GM18867 (cell line): ENCODE measurements around the gene ZNF506.
"Not testable (repeated sequence)": the region's sequence is repeated elsewhere in the genome, so short reads cannot be mapped to it uniquely, and the experiment has no call there.

Experiments used
- ATAC-seq: cut with Tn5 transposase; IDR thresholded peaks from one replicate; pipeline ENCODE4 v1.9.1; 2021; ENCODE audit warnings: mild to moderate bottlenecking, moderate library complexity; ENCODE audit not compliant: unreplicated experiment

The ZNF506 gene

GRCh38 chr19:19781791-19782190, 39.8 kb downstream of the ZNF506 start:
- not testable (repeated sequence) for ATAC-seq

GRCh38 chr19:19778666-19779065, 42.9 kb downstream of the ZNF506 start:
- ATAC-seq: no peak

DNA sequence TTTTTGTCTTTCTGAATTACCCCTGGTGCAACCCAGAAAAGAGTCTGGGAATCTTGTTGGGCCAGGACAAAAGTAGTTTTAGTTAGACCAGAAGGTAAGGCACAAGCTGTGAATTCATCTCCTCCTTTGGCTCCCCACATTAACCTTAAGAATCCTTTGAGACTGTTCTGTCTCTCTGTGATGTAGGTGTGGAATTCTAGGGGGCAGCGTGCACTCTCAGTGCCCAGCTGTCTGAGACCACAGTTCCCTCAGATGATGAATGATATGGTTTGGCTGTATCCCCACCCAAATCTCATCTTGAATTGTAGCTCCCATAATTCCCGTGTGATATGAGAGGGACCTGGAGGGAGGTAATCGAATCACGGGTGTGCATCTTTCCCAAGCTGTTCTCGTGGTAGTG, 43.9 kb downstream of the ZNF506 start:
- no peak for ATAC-seq

- peak; percentile 98 for ATAC-seq
Measured at GRCh38 chr19:19776206-19777008, 45.1 kb downstream of the ZNF506 start.

- no peak for ATAC-seq
Measured at GRCh38 chr19:19775891-19776205, 45.7 kb downstream of the ZNF506 start.

DNA sequence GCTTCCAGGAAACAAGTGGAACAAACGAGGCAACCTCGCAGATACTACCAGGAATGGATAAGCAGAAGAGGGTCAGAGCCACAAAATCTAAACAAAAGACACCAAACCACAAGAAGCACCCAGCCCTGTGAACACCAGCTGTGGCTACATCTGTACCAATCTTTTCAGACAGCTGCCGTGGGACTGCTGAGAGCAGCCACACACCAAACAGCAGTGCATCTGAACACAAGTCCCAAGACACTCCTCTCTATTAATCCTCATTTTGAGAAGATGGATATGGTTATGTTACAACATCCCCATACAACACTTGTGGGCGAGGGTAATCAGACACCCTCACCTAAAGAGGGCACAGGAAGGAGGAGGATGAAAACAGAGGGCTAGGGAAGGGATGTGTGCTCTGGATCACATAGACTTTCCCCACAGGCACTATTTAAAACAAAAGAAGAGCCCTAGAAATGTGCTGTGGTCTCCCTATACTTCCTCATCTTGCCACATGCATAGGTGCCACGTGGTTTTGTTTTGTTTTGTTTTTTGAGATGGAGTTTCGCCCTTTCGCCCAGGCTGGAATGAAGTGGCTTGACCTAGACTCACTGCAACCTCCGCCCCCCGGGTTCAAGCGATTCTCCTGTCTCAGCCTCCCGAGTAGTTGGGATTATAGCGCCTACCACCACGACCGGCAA, 47.1 kb downstream of the ZNF506 start:
- ATAC-seq: no peak

- ATAC-seq: not testable (repeated sequence)
Measured at GRCh38 chr19:19771963-19772362, 49.6 kb downstream of the ZNF506 start.

GRCh38 chr19:19769971-19770370, 51.6 kb downstream of the ZNF506 start:
- not testable (repeated sequence) for ATAC-seq

GRCh38 chr19:19758164-19758563, 63.4 kb downstream of the ZNF506 start:
- ATAC-seq: no peak

- ATAC-seq: no peak
Measured at GRCh38 chr19:19752760-19753403, 68.7 kb downstream of the ZNF506 start.

GRCh38 chr19:19751846-19752245, 69.7 kb downstream of the ZNF506 start:
- ATAC-seq: no peak

DNA sequence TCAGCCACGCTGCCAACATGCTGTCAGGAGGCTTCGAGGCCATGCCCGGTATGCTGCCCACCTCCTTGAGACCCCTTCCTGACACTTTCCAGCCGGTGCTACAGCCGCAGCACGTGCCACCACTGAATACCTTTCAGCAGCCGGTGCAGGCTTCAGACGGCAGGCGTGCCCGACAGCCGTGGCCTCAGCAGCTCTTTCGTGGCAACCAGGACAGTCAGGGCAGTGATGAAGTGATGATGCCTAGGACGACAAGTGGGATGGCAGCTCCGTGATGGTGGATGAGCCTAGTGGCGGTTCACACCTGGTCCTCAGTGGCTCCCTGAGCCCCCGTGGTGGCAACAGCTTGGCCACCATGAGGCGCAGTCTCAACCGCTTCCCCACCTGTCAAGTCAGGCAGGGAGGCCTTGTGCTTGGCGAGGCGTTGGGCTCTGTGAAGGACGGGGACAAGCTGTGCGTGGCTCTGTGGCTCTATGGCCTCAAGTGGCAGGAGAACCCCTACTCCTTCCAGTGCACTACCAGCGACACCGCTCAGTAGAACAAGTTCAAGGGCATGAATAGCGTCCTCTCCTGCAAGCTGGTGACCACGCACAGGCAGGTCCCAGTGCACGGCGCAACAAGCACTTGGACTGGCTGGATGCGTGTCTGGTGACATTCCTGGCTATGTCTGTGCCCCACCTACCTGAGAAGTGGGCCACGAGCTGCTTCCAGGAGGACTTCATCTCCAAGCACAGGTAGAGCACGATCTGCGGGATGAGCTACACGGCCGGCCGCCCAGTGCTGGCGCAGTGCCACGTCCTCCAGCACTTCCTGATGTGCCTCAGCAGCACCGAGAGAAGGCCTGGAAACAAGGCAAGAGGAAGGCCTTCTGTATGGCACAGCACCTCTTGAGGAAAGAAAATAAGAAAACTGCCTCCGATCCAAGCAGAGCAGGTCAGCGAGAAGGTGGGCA, 70.4 kb downstream of the ZNF506 start:
- no peak for ATAC-seq

DNA sequence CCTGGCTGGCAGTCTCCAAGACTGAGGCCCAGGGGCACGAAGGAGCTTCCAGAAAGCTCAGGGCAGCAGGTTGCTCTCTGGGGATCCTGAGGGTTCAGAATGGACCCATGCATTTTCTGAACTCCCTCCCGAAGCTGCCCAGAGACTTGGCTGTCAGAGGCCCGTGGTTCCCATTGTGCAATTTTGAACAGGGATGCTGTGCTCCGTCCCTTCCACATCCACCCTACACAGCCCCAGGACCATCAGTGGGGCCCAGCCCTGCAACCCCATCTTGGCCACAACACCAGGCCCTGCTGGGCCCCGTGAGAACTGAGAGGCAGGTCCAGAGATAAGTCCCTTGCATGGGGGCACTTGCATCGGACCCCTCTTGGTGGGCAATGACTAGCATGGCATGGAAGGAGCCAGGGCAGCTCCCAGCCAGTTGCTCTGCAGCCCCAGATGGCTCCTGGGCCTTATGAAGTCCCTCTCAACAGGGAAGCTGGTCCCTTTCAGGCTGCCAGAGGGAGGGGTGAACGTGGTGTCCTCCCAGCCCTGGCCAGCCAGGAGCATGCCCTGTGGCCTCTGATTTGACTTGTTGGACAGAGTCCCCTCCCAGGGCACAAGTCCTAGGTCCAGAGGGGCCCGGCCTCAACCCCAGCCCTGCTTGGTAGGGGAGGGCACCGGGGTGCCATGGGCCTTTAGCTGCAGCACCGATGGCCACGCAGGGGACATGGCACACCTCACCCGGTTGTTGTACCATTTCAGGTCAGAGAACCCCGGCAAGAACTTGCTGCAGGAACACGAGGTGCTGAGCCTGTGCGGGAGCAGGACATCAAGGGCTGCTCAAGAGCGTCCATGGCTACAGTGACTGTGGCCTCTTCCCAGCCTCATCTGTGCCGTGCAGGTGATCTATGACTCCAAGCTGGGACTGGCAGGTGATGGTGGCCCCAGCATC, 71.4 kb downstream of the ZNF506 start:
- ATAC-seq: no peak

DNA sequence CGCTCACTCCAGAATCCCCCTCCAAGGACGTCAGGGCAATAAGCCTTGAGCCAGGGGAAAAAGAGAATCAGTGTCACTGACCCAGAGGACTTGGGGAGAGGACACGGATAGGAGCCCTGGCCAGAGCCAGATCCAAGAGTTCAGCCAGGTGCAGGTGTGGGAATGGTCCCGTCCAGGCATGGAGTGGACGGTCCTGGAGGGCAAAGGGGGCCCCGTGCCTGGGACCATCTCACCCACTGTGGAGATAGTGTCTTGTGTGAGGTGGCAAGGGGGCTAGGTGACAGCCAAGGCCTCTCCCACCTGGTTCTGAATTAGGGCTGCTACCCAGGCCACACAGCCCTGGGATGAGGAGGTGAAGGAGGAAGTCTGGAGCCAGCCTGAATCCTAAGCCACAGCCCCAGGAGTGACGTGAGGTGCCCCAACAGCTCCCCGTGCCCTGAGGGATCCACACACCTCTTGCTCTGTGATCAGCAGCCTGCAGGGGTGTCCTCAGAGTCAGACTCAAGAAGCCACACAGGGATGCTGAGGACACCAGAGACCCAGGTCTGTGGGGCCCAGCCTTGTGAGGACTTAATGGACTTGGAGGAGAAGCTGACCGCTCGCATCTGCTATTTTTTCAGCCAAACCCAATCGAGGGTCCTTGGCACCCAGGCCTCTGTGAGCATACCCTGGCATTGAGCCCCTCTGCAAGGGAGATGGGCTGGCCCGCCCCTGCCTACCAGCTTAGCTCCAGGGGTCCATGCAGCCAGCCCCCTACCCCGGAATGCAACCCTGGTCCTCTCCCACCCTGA, 72.2 kb downstream of the ZNF506 start:
- no peak for ATAC-seq

DNA sequence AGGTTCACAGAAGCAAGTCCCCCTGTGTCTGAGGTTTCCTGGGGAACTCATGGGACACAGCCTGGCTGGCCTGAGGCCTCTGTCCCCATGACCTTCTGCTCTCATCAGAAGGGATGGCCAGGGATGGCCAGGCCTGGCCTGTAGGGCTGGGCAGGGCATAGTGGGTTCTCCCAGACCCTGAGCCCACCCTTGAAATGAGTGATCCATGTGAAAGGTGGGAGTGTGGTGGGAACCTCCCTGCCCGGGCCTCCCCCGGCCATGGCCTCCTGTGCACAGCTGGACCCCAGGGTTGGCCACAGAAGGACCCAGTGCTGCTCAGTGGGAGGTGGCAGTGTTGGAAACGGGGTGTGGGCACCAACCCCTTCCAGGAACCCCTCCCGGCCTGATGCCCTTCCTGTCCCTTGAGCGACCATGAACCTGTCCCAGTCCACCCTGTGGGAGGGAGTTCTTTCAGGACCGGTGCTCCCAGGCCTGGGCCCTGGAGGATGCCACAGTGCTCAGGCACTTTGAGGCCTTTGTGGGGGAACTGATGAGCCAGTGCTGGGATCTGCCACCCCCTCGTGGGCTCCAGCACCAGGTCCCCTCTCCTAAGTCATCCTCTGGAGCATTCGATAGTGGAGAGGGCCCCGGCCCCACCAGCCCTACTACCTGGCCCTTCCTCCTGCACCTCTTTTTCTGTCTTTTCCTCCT, 73.2 kb downstream of the ZNF506 start:
- no peak for ATAC-seq

DNA sequence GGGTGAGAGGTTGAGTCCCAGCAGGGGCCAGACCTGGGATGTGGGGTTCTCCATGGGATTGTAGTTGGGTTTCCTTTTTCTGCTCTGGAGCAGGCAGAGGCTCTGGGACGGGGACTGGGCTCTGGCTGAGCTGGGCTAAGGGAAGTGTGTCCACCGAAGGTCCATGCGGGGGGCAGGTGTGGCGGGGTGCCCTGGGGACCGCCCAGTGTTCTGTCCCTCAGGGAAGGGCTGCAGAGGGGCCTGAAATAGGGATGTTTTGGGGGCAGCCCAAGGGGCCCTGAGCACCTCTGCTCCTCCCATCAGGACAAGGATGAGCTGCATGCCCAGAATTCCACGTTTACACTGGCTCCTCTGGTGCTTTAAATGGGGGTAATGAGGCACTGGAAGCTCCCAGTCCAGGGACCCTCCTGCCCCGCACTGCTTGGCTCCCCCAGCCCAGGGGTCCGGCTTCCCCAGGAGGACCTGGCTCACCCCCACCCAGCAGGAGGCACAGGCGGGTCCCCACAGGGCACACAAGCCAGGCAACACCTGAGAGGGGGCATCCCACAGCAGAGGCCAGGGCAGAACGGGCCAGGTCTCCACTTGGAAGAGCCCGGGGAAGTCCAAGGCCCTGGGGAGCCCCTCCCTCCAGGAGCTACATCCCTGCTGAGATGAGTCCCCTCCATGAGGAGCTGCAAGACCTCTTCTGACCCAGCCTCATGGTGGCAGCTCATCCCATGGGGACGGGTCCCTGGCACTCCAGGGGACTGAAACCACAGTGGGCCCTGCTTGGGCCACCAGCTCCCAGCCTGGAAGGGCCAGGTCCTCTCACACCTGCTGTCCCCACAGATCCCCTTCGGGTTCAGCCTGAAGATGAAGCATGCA, 74.0 kb downstream of the ZNF506 start:
- ATAC-seq: no peak
